HepG2 (cell line): ENCODE measurements around the gene TXNDC9. TPM values are rescaled to one million over a fixed set of nuclear protein-coding genes. Genes with fewer than 3 reads are reported as not detected.
A peak's percentile ranks its signal among the peaks of the same experiment; 100 is the strongest.

ENCODE experiments used
- CCAR2 ChIP-seq: fragments of 200-400 bp; formaldehyde crosslinking; optimal IDR thresholded peaks from 2 replicates; pipeline ENCODE3; 2018; ENCODE audit warnings: low read depth, mild to moderate bottlenecking, low read length, moderate library complexity
- EED ChIP-seq: sonication (generic); formaldehyde crosslinking; IDR thresholded peaks from 2 replicates; pipeline ENCODE4 v1.5.0; 2020; ENCODE audit warnings: mild to moderate bottlenecking, missing genetic modification reagents
- GZF1 ChIP-seq: sonication (generic); formaldehyde crosslinking; IDR thresholded peaks from 2 replicates; pipeline ENCODE4 v1.5.1; 2020; ENCODE audit warnings: mild to moderate bottlenecking, missing genetic modification reagents
- HDAC1 ChIP-seq: sonication (generic); formaldehyde crosslinking; IDR thresholded peaks from 2 replicates; pipeline ENCODE4 v1.5.1; 2020; ENCODE audit warnings: mild to moderate bottlenecking, missing genetic modification reagents
- MTA1 ChIP-seq: sonication (generic); formaldehyde crosslinking; IDR thresholded peaks from 2 replicates; pipeline ENCODE4 v1.4.0; 2020; ENCODE audit warnings: missing genetic modification reagents, mild to moderate bottlenecking, borderline replicate concordance
- NKX3-1 ChIP-seq: sonication (generic); formaldehyde crosslinking; IDR thresholded peaks from 2 replicates; pipeline ENCODE4 v1.5.0; 2020; ENCODE audit warnings: missing genetic modification reagents
- NR3C1 ChIP-seq: sonication (generic); formaldehyde crosslinking; IDR thresholded peaks from 2 replicates; pipeline ENCODE4 v1.4.0; 2020; ENCODE audit warnings: missing genetic modification reagents
- SPEN ChIP-seq: sonication (generic); formaldehyde crosslinking; IDR thresholded peaks from 2 replicates; pipeline ENCODE4 v1.5.1; 2020; ENCODE audit warnings: low read depth, mild to moderate bottlenecking, missing genetic modification reagents
- SRSF1 ChIP-seq: fragments of 200-400 bp; formaldehyde crosslinking; optimal IDR thresholded peaks from 2 replicates; pipeline ENCODE3; 2017; ENCODE audit warnings: mild to moderate bottlenecking, low read depth, low read length, moderate library complexity
- TFDP2 ChIP-seq: sonication (generic); formaldehyde crosslinking; IDR thresholded peaks from 2 replicates; pipeline ENCODE4 v1.4.0; 2020; ENCODE audit warnings: missing genetic modification reagents
- ZHX1 ChIP-seq: sonication (generic); formaldehyde crosslinking; IDR thresholded peaks from 2 replicates; pipeline ENCODE4 v1.8.1; 2022; ENCODE audit warnings: low read depth, mild to moderate bottlenecking, missing genetic modification reagents
- ZNF12 ChIP-seq: sonication (generic); formaldehyde crosslinking; IDR thresholded peaks from 2 replicates; pipeline ENCODE4 v1.5.0; 2020; ENCODE audit warnings: missing genetic modification reagents
- ZNF292 ChIP-seq: sonication (generic); formaldehyde crosslinking; IDR thresholded peaks from 2 replicates; pipeline ENCODE4 v1.8.1; 2022; ENCODE audit warnings: mild to moderate bottlenecking, low read depth, missing genetic modification reagents, borderline replicate concordance
- ZNF333 ChIP-seq: sonication (generic); formaldehyde crosslinking; IDR thresholded peaks from 2 replicates; pipeline ENCODE4 v1.4.0; 2020; ENCODE audit warnings: mild to moderate bottlenecking, missing genetic modification reagents, borderline replicate concordance
- ZNF549 ChIP-seq: sonication (generic); formaldehyde crosslinking; IDR thresholded peaks from 2 replicates; pipeline ENCODE4 v1.5.0; 2020; ENCODE audit warnings: missing genetic modification reagents
- ZNF556 ChIP-seq: sonication (generic); formaldehyde crosslinking; IDR thresholded peaks from 2 replicates; pipeline ENCODE4 v1.4.0; 2020; ENCODE audit warnings: mild to moderate bottlenecking, missing genetic modification reagents, borderline replicate concordance
- ZNF589 ChIP-seq: sonication (generic); formaldehyde crosslinking; conservative IDR thresholded peaks from 2 replicates; pipeline ENCODE4 v1.8.0; 2022; ENCODE audit warnings: mild to moderate bottlenecking, moderate library complexity, missing genetic modification reagents
- ZNF839 ChIP-seq: sonication (generic); formaldehyde crosslinking; IDR thresholded peaks from 2 replicates; pipeline ENCODE4 v1.4.0; 2020; ENCODE audit warnings: missing genetic modification reagents, mild to moderate bottlenecking, borderline replicate concordance
- ZSCAN21 ChIP-seq: sonication (generic); formaldehyde crosslinking; IDR thresholded peaks from 2 replicates; pipeline ENCODE4 v1.8.0; 2022; ENCODE audit warnings: mild to moderate bottlenecking, missing genetic modification reagents, moderate library complexity, borderline replicate concordance
- polyA plus RNA-seq, 8 experiments: library from polyadenylated mRNA; depleted of rRNA in 3 of 8; stranded (reverse) in 7 of 8; unstranded in 1 of 8; fragments of >200 nt; fragmentation: Illumina TruSeq in 4 of 8; extraction: Trizol in 4 of 8; gene quantifications; 2 replicates each; pipeline versions ENCODE4 v1.2.1 to v1.2.3, GENCODE V29; 2011 to 2016; ENCODE audit warnings: low read depth in 4 of 8, missing spikeins in 1 of 8, mixed read lengths in 1 of 8; ENCODE audit not compliant: insufficient read depth in 1 of 8
- total RNA-seq, 5 experiments: library from RNA; depleted of rRNA; stranded (reverse); fragments of >200 nt; fragmentation: Illumina TruSeq; extraction: Trizol; gene quantifications; 2 replicates each; pipeline ENCODE4 v1.2.3, GENCODE V29; 2016; ENCODE audit warnings: low read depth in 1 of 5

TXNDC9 gene
- total and polyA plus RNA-seq, 2 of the 13 experiments (the other 11 are each of a cell fraction or from before 2014, with no cell fraction given): 35.2 to 94.6 TPM

- TF ChIP-seq ZNF556 (CRISPR knock-in tag) (peak; percentile 95), EED (peak; percentile 73; the same call in 1 of the 2 replicates), CCAR2 (no peak), ZHX1 (peak; percentile 61; the same call in 1 of the 2 replicates), ZNF549 (no peak), NKX3-1 (CRISPR knock-in tag) (peak; percentile 93), HDAC1 (CRISPR knock-in tag) (peak; percentile 95), SRSF1 (no peak), ZNF12 (CRISPR knock-in tag) (peak; percentile 13), GZF1 (CRISPR knock-in tag) (peak; percentile 39; the same call in 1 of the 2 replicates), SPEN (peak; percentile 95; the same call in 1 of the 2 replicates), ZNF839 (CRISPR knock-in tag) (0 out of 2 replicates have a peak, but pooled peaks have one; percentile 23), ZNF589 (CRISPR knock-in tag) (peak; percentile 92), TFDP2 (CRISPR knock-in tag) (peak; percentile 87), MTA1 (CRISPR knock-in tag) (no peak), ZNF292 (CRISPR knock-in tag) (peak; percentile 52; the same call in 1 of the 2 replicates), ZNF333 (CRISPR knock-in tag) (peak; percentile 88), ZSCAN21 (CRISPR knock-in tag) (peak; percentile 92; the same call in 1 of the 2 replicates), NR3C1 (no peak)
Observed at GRCh38 chr2:99337113-99338028, 1.2 kb upstream of the TXNDC9 start, which contains the start of gene EIF5B (continued).
